GM23338 (cell line): ENCODE data around the gene KBTBD12. TPM values are rescaled to one million over a fixed set of nuclear protein-coding genes. Genes with fewer than 3 reads are reported as not detected.

Experiments used
- ATAC-seq: fragments of 200-7000 bp; cut with Tn5 transposase; 3 replicates; pipeline ENCODE4 v1.9.1; 2020
- DNase-seq: peaks from one replicate; pipeline ENCODE4 v3.0.0-alpha.2; 2015; ENCODE audit warnings: low spot score
- H2AFZ ChIP-seq: fragments of 200-600 bp; sonication (generic); 2 replicates; pipeline ENCODE4 v1.8.0; 2016; ENCODE audit warnings: antibody characterized with exemption, mild to moderate bottlenecking, moderate library complexity
- H3F3A ChIP-seq: fragments of 200-600 bp; sonication (generic); replicated peaks from 2 replicates; pipeline ENCODE4 v1.8.0; 2017; ENCODE audit warnings: antibody characterized with exemption, mixed run types, low read depth
- H3K27ac ChIP-seq: fragments of 200-600 bp; sonication (generic); 2 replicates; pipeline ENCODE4 v1.6.1; 2016; ENCODE audit warnings: low read depth
- H3K27me3 ChIP-seq: fragments of 200-600 bp; sonication (generic); 2 replicates; pipeline ENCODE4 v1.8.0; 2016; ENCODE audit warnings: mild to moderate bottlenecking, mixed run types, moderate library complexity; ENCODE audit not compliant: insufficient read depth
- H3K36me3 ChIP-seq: fragments of 200-600 bp; sonication (generic); 2 replicates; pipeline ENCODE4 v1.8.0; 2016; ENCODE audit warnings: mild to moderate bottlenecking; ENCODE audit not compliant: insufficient read depth
- H3K4me1 ChIP-seq: fragments of 200-600 bp; sonication (generic); 2 replicates; pipeline ENCODE4 v1.8.0; 2016; ENCODE audit warnings: mild to moderate bottlenecking, moderate library complexity; ENCODE audit not compliant: insufficient read depth
- H3K4me2 ChIP-seq: fragments of 200-600 bp; sonication (generic); 2 replicates; pipeline ENCODE4 v1.7.1; 2017; ENCODE audit warnings: mixed run types
- H3K4me3 ChIP-seq: fragments of 200-600 bp; sonication (generic); 2 replicates; pipeline ENCODE4 v1.6.1; 2016; ENCODE audit warnings: mixed run types
- H3K79me2 ChIP-seq: fragments of 200-600 bp; sonication (generic); replicated peaks from 2 replicates; pipeline ENCODE4 v1.8.0; 2017; ENCODE audit warnings: mild to moderate bottlenecking; ENCODE audit not compliant: insufficient read depth
- H3K9me2 ChIP-seq: fragments of 200-600 bp; sonication (generic); 2 replicates; pipeline ENCODE4 v1.8.0; 2017; ENCODE audit not compliant: insufficient read depth
- H4K20me1 ChIP-seq: fragments of 200-600 bp; sonication (generic); replicated peaks from 2 replicates; pipeline ENCODE4 v1.8.0; 2017; ENCODE audit warnings: mild to moderate bottlenecking; ENCODE audit not compliant: insufficient read depth
- H3K27ac Mint-ChIP-seq: 2 replicates; pipeline ENCODE4 v1.8.0; 2020; ENCODE audit warnings: inconsistent platforms, mild to moderate bottlenecking, moderate library complexity, mixed read lengths
- H3K27me3 Mint-ChIP-seq: 3 replicates; pipeline ENCODE4 v1.8.0; 2022; ENCODE audit warnings: low read depth, mild to moderate bottlenecking, moderate library complexity, mixed read lengths, inconsistent platforms; ENCODE audit not compliant: insufficient read depth, poor library complexity
- H3K36me3 Mint-ChIP-seq: 3 replicates; pipeline ENCODE4 v1.8.0; 2021; ENCODE audit warnings: low read depth, mild to moderate bottlenecking, inconsistent platforms, moderate library complexity, mixed read lengths
- H3K4me1 Mint-ChIP-seq: 3 replicates; pipeline ENCODE4 v1.8.0; 2020; ENCODE audit warnings: mild to moderate bottlenecking, inconsistent platforms, mixed read lengths
- H3K4me3 Mint-ChIP-seq: 3 replicates; pipeline ENCODE4 v1.8.0; 2021; ENCODE audit warnings: moderate library complexity, mild to moderate bottlenecking, inconsistent platforms, mixed read lengths
- H3K9me3 Mint-ChIP-seq: 3 replicates; pipeline ENCODE4 v1.8.0; 2020; ENCODE audit warnings: moderate library complexity, mild to moderate bottlenecking, inconsistent platforms, mixed read lengths
- CREB1 ChIP-seq: fragments of 250-450 bp; sonication (Bioruptor Pico); IDR thresholded peaks from 2 replicates; pipeline ENCODE4 v1.5.0; 2020; ENCODE audit warnings: low read depth, mild to moderate bottlenecking, moderate library complexity
- CTCF ChIP-seq, 2 experiments: fragments of 200-600 bp in 1 of 2; sonication (generic) in 1 of 2; conservative IDR thresholded peaks; 2 replicates each; pipeline versions ENCODE4 v1.5.1 to v1.6.1; 2016 to 2017; ENCODE audit warnings: antibody characterized with exemption in 2 of 2, low read depth in 2 of 2, mild to moderate bottlenecking in 2 of 2, moderate library complexity in 1 of 2
- ETS1 ChIP-seq: IDR thresholded peaks from 2 replicates; pipeline ENCODE4 v1.6.1; 2016; ENCODE audit warnings: antibody characterized with exemption
- EZH2 ChIP-seq: fragments of 200-600 bp; sonication (generic); IDR thresholded peaks from one replicate; pipeline ENCODE4 v1.8.0; 2017; ENCODE audit warnings: antibody characterized with exemption, mild to moderate bottlenecking, low read depth; ENCODE audit not compliant: unreplicated experiment
- EZH2phosphoT487 ChIP-seq: fragments of 200-600 bp; sonication (generic); IDR thresholded peaks from one replicate; pipeline ENCODE4 v1.8.1; 2018; ENCODE audit warnings: antibody characterized with exemption; ENCODE audit not compliant: unreplicated experiment
- JUNB ChIP-seq: IDR thresholded peaks from one replicate; pipeline ENCODE4 v1.6.1; 2016; ENCODE audit warnings: antibody characterized with exemption; ENCODE audit not compliant: unreplicated experiment
- NANOG ChIP-seq: IDR thresholded peaks from 2 replicates; pipeline ENCODE4 v1.6.1; 2016; ENCODE audit warnings: antibody characterized with exemption, borderline replicate concordance
- POLR2AphosphoS5 ChIP-seq: IDR thresholded peaks from 2 replicates; pipeline ENCODE4 v1.6.1; 2016; ENCODE audit warnings: antibody characterized with exemption, low read depth
- REST ChIP-seq: IDR thresholded peaks from one replicate; pipeline ENCODE4 v1.6.1; 2018; ENCODE audit warnings: antibody characterized with exemption; ENCODE audit not compliant: unreplicated experiment
- STAT1 ChIP-seq: IDR thresholded peaks from one replicate; pipeline ENCODE4 v1.6.1; 2016; ENCODE audit warnings: antibody characterized with exemption; ENCODE audit not compliant: unreplicated experiment
- ZNF114 ChIP-seq: fragments of 250-450 bp; sonication (Bioruptor Pico); IDR thresholded peaks from 2 replicates; pipeline ENCODE4 v1.5.0; 2020; ENCODE audit warnings: mild to moderate bottlenecking, moderate library complexity
- ZNF331 ChIP-seq: fragments of 250-450 bp; sonication (Bioruptor Pico); IDR thresholded peaks from 2 replicates; pipeline ENCODE4 v1.5.0; 2020; ENCODE audit warnings: low read depth, mild to moderate bottlenecking, moderate library complexity
- ZNF462 ChIP-seq: fragments of 250-450 bp; sonication (Bioruptor Pico); IDR thresholded peaks from 2 replicates; pipeline ENCODE4 v1.5.0; 2020; ENCODE audit warnings: mild to moderate bottlenecking, moderate library complexity
- polyA plus RNA-seq: library from polyadenylated mRNA; unstranded; fragments of >200 nt; fragmentation: Nextera tagmentation; extraction: Ambion mirVana; gene quantifications from 2 replicates; pipeline ENCODE4 v1.2.1, GENCODE V29; 2016
- total RNA-seq: library from RNA; depleted of rRNA; stranded (reverse); fragments of >200 nt; shearing (Covaris generic); gene quantifications from 2 replicates; pipeline ENCODE4 v1.2.3, GENCODE V29; 2014

KBTBD12 gene
- total and polyA plus RNA-seq, 2 experiments from 2014 or later, result 0.53 to 0.69 TPM

- Mint-ChIP-seq H3K27me3 (peaks cover 20% of the 10 kb centered on the region), H3K36me3 (peaks cover 3% of the 10 kb centered on the region; the same call in 2 of the 3 replicates), H3K27ac (no peak overlapping the region), H3K9me3 (peaks cover 9% of the 10 kb centered on the region), H3K4me1 (no peaks in the 10 kb centered on the region), H3K4me3 (no peak overlapping the region)
- H3K9me2 ChIP-seq, result no peaks in the 10 kb centered on the region
- peaks cover 22% of the 10 kb centered on the region for H3K27me3 ChIP-seq
- H3K4me2 ChIP-seq, result no peak overlapping the region
- H4K20me1 ChIP-seq, result no peaks in the 10 kb centered on the region
- ATAC-seq (no peak), DNase-seq (no peak)
- H3K4me1 ChIP-seq, result no peaks in the 10 kb centered on the region
- no peaks in the 10 kb centered on the region for H3F3A ChIP-seq
- no peak overlapping the region for H3K27ac ChIP-seq
- no peak overlapping the region for H2AFZ ChIP-seq
- TF ChIP-seq NANOG, result no peak
- TF ChIP-seq REST, result no peak
- TF ChIP-seq JUNB, result no peak
- TF ChIP-seq STAT1, result no peak
- TF ChIP-seq ZNF462, result no peak
- no peak for TF ChIP-seq ZNF114 (CRISPR knock-in tag)
- no peak for TF ChIP-seq EZH2phosphoT487
- TF ChIP-seq CREB1, result no peak
- TF ChIP-seq CTCF (conservative IDR thresholded peaks at IDR 0.05; ENCODE audit: low read depth in 2 of 2), result no peak
- TF ChIP-seq ZNF331, result no peak
- no peak for TF ChIP-seq ETS1
- TF ChIP-seq EZH2, result no peak
- TF ChIP-seq POLR2AphosphoS5, result no peak
- no peaks in the 10 kb centered on the region for H3K36me3 ChIP-seq
- H3K4me3 ChIP-seq, result no peak overlapping the region
- no peaks in the 10 kb centered on the region for H3K79me2 ChIP-seq
Observed at GRCh38 chr3:127908951-127909350, 6.1 kb upstream of the KBTBD12 start.
